Posterior vena cava (tissue), 2 donors: ENCODE measurements around the gene UBE2J2. TPM values are rescaled to one million over a fixed set of nuclear protein-coding genes. Genes with fewer than 3 reads are reported as not detected.

Source experiments
- DNase-seq: peaks from one replicate; pipeline ENCODE4 v3.0.0-alpha.2; 2020; ENCODE audit warnings: low spot score
- intact Hi-C, 2 donors: fragments of 100-400 bp; cut with DNase I; formaldehyde crosslinking; loops; one replicate each; pipeline versions ENCODE4 v1.14.1 to v1.14.2; 2022 to 2023
- total RNA-seq, 2 donors: library from RNA; stranded (reverse); fragmentation: NEBNext Ultra II Directional; extraction: Animal tissue kit (Norgen Biotek cat#: 25700); gene quantifications; one replicate each; pipeline ENCODE4 v1.2.1, GENCODE V29; 2021
- donor health status: DM: yes; HTN: yes; CAD: no.
- donor health status: DM: yes; HTN: yes; CAD: no.

The UBE2J2 gene
- total RNA-seq, 2 donors from 2014 or later: 29.0 to 32.0 TPM

- DNase-seq: no peak
- intact Hi-C loops: no loop called here
These were observed 48.3 kb downstream of the UBE2J2 start for GRCh38 chr1:1225238-1225845.

DNA sequence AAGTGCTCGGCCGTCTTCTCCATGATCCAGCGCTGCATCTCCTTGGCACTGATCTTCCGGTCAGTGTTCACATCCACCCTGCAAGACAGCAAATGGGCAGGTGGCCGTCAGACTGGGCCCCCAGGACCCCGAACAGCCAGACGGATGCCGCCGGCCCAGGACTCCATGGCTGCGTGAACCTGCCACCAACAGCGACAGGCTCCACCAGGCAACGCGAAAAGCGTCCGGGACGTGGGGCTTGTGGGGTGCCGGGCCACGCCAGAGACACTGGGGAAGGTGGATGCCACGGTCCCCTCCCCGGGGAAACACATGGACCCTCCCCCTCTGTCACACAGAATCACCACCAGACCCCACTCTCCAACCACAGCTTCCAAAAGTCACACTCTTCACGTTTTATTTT lies 49.8 kb downstream of the UBE2J2 start:
- DNase-seq: no peak
- intact Hi-C loops: loop anchor here in 1 of 2 donors (2.0 kb wide), 1 partner anchor 65 kb away; no protein-coding TSS in a partner anchor

- intact Hi-C loops: loop anchor here in 1 of 2 donors (2.0 kb wide), 1 partner anchor 65 kb away; no protein-coding TSS in a partner anchor
- DNase-seq: no peak
These were observed 50.3 kb downstream of the UBE2J2 start for GRCh38 chr1:1223321-1223720.

DNA sequence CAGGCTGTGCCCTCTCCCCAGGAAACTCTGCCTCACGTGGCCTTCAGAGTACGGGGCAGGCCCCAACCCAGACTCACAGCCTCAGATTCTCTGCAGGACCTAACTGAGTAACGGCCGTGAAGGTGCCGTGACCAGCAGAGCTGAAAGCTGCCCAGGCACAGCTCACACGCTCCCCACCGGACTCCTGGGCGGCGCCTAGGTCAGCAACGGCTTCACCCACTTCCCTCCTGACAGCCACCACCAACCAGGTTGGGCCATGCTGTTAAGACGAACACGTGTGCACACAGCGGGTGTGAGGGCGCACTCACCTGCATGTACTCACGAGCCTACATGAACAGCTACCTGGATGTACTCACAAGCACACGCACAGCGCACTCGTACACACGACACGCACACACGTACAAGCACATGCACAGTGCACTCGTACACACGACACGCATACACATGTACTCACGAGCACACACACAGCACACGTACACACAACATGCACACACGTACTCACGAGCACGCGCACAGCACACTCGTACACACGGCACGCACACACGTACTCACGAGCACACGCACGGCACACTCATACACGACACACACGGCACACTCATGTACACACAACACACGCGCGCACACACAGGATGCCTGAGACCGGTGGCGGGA lies 51.0 kb downstream of the UBE2J2 start:
- intact Hi-C loops: loop anchor here in 1 of 2 donors (2.0 kb wide), 1 partner anchor 66 kb away; no protein-coding TSS in a partner anchor
- DNase-seq: no peak

DNA sequence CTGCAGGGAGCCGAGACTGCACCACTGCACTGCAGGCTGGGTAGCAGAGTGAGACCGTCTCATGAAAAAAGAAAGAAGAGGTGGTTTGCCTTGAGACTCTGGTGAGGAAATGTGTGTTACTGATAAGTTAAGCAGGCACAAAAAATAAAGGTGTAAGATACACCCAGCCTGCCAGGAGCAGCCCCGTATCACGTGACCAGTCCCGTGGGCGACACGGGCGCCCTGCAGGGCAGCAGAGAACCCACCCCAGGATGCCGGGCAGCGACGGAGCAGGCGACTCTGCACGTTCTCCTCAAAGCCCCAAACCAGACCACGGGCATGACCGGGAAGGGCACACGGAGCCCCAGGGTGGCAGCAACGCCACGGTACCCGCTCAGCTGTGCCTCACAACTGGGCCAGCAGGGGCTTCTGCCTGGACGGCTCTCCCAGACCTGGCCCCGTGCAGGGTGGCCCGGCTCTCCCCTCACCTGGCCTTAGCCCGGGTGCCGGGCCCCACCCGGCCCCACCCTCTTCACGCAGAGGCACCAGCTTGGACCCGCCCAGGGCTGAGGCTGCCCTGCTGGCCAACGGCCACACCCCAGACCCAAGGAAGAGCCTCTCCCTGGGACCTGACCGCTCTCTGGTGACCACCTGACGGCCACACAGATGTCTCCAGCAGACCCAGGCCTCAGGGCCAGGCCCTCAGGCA lies 51.6 kb downstream of the UBE2J2 start:
- intact Hi-C loops: loop anchor here in 1 of 2 donors (2.0 kb wide), 1 partner anchor 67 kb away; no protein-coding TSS in a partner anchor
- no peak for DNase-seq

- no peak for DNase-seq
- intact Hi-C loops: no loop called here
These were observed 53.5 kb downstream of the UBE2J2 start for GRCh38 chr1:1220197-1220596.

DNA sequence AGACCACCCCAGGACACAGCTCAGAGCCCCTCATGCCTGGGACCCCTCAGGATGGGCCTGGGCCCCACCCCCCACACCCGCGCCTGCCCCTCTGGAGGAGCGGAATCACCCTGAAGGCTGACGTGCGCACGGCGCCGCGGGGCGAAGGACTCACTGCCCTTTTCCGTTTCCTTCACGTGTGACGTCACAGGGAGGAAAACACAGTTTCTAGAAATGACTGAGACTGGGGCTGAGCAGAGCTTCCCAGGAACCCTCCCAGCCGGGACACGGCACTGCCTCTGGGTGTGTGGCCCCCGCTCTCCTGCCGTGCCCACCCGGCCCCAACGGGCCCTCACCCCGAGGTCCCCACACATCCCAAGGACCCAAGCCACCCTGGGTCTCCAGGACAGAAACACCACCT lies 54.3 kb downstream of the UBE2J2 start:
- intact Hi-C loops: no loop called here
- no peak for DNase-seq

GRCh38 chr1:1218524-1219200 lies 55.0 kb downstream of the UBE2J2 start:
- intact Hi-C loops: no loop called here
- DNase-seq: no peak

DNA sequence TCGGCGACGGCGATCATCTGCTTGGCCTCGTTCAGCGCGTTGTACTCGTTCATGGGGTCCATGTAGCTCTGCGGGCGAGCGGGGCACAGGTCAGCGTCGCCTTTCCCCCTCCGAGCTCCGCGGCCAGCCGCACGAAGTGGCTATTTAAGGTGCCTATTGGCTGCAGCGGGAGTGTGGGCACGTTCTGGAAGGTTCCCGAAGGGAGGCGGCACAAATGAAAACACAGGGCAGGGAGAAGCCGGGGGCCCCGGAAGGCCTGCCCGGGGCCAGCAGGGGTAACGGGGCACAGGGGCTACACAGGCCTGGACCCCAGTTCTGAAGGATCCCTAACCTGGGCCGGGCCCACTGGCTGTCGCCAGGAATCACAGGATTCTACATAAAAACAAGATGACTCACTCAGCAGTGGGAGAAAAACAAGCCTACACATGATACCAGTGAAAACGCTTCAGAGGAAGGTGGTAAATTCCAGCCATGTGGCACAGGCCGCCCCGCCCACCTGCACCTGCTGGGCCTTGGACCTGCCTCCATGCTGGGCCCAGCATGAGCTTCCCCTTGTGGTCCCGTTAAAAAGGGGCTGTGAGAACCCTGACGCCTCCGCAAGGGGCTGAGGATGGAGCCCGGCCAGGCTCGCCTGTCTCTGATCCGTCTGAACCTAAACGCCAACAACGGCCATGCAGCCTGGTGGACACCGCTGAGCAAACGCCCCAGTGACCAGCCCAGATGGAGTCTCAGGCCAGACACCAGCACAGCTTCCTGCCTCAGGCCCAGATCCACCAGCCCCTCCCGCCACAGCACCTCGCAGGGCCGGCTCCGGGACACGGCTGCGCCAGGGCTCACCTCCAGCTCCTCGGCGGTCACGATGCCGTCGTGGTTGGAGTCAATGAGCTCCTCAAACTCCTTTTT lies 55.8 kb downstream of the UBE2J2 start:
- no peak for DNase-seq
- intact Hi-C loops: no loop called here

DNA sequence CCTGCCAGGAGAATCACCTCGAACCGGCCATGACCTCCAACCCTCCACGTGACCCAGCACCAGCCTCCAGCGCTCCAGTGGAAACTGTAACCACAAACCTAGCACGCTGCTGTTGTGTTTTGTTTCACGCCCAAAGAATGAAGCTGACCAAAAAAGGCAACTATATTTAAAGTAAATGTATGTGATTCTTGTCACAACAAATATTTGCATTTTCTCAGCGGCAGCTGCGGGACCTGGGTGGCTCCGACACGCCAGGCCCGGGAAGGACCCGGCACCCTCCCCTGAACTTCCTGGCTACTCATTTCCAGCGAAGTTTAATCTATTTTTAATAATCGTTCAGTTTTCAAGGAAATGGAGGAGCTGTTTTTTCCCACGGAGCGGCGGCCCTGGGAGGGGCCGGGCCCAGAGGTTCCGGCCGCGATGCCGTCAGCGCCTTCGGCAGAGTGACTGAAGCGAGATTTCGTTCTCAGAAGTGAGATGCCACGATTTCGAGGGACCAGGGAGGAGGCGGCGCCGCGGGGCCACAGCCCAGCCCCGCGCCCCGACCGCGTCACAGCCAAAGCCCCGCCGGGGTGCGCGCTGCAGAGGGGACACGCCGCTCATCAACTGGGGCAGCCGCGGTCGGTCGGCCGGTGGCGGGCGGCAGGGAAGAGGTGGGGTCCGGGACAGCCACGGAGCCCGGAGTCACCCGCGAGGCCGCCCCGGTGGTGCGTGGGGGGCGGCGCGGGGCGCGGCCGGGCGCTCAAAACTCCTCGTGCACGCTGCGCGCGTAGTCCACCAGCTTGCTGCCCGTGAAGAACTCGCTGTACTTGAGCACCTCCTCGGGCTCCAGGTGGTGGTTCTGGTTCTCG lies 56.7 kb downstream of the UBE2J2 start:
- intact Hi-C loops: no loop called here

DNA sequence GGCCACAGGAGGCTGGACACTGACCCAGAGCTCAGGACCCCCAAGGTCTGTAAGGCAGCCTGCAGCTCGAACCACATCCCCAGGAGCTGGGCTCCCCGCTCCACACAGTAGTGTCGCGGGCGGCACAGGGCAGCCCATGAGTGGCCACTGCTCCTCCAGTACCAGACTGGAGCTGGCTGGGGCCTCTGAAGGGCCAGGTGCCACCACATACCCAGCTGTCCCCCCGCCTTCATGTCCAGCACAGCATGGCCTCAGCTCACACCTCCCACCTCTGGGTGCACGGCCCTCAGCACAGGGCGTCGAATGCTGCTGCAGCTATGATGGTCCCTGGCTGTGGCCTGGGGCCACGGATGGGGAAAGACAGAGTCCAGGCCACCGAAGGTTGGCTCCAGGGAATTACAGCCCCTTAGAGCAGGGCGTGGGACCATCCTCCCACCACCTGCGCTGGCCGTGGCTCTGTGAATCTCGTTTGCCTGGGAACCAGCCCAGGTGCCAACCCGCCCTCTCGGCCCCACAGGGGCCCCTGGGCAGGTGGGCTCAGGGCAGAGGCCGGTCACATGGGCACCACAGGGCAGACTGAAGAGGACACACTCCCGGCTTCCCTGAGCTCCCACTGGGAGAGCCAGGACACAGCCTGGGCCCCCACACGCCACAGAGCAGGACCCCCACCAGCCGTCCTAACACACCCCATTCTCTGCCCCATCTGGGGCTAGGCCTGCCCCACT lies 57.6 kb downstream of the UBE2J2 start:
- DNase-seq: no peak
- intact Hi-C loops: no loop called here

More for the DNA sequence above, 56.7 kb downstream of the UBE2J2 start:
- no peak for DNase-seq

GRCh38 chr1:1215080-1215676 lies 58.5 kb downstream of the UBE2J2 start:
- no peak for DNase-seq
- intact Hi-C loops: no loop called here

DNA sequence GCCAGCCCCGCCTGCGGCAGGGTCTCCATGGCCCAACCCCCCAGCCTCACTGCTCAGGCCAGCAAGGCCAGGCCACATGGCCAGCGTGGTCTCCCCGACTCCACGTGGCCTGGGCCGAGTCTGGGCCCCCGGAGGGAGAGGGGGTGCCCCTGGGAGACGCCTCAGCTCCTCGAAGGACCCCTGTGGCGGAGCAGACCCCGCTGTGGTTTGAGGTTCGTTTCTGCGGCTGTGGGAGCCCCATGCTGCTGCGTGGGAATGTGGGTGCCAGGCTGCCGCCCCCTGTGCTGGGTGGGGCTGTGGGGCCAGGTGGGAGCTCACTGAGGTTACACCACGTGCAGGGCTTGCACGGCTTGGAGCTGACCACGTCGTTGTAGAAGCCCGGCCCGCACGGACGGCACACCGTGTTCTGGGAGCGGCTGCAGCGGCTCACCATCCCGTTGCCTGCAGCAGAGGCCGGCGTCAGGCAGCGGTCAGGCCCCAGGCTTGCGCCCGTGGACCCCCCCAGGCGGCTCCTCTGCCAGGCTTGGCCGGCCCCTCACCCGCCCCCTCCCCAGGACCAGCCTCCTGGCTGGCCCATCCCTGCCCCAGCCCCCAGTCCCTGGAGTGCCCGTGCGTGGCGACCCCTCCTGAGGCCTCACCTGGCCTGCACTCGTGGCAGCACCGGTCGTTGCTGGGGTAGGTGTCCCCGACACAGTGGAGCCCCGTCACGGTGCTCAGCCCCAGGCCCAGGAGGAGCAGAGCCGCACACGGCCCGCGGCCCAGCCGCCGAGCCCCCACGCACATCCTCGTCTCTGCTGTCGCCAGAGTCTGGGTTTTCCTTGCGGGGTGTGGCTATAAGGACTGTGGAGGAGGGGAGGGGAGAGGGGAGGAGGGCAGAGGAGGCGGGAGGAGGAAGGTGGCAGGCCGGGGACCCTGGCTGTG lies 60.0 kb downstream of the UBE2J2 start, which contains the start of gene TNFRSF4:
Gene TNFRSF4 (minus strand): TSS at position 809 of the 921 bp plus-strand sequence. CDS start 26 bp downstream, at position 783.
- no peak for DNase-seq
- intact Hi-C loops: no loop called here

- intact Hi-C loops: no loop called here
These were observed 60.8 kb downstream of the UBE2J2 start for GRCh38 chr1:1212780-1213344.

More at GRCh38 chr1:1212780-1213344, 60.8 kb downstream of the UBE2J2 start:
- DNase-seq: no peak
